Dedifferentiated amniotic fluid mesenchymal stem cell (primary cell): ENCODE measurements around the gene RFX2.

Source experiments
- DNase-seq: peaks from one replicate; pipeline ENCODE4 v3.0.0-alpha.2; 2016; ENCODE audit errors: extremely low spot score

Gene RFX2

GRCh38 chr19:5955636-5955935 lies 154.7 kb downstream of the RFX2 start:
- no peak for DNase-seq

- no peak for DNase-seq
Measured at GRCh38 chr19:5954293-5954692, 156.0 kb downstream of the RFX2 start.

- no peak for DNase-seq
Measured at GRCh38 chr19:5953680-5954213, 156.6 kb downstream of the RFX2 start.

GRCh38 chr19:5953030-5953589 lies 157.2 kb downstream of the RFX2 start:
- DNase-seq, result no peak

GRCh38 chr19:5952193-5953029 lies 157.9 kb downstream of the RFX2 start:
- no peak for DNase-seq

- no peak for DNase-seq
Measured at GRCh38 chr19:5951338-5951861, 158.9 kb downstream of the RFX2 start.

GRCh38 chr19:5950741-5951140 lies 159.6 kb downstream of the RFX2 start:
- DNase-seq, result no peak

- DNase-seq, result no peak
Measured at GRCh38 chr19:5949792-5950305, 160.5 kb downstream of the RFX2 start.

GRCh38 chr19:5948752-5949564 lies 161.3 kb downstream of the RFX2 start:
- no peak for DNase-seq

- DNase-seq, result no peak
Measured at GRCh38 chr19:5947435-5947834, 162.9 kb downstream of the RFX2 start.

- no peak for DNase-seq
Measured at GRCh38 chr19:5943623-5944022, 166.7 kb downstream of the RFX2 start.
